NCI-H1092 treated with DMSO at 0.1 percent for 48 hours (cell line): ENCODE data around the gene BORA.
"Not testable (repeated sequence)": the region's sequence is repeated elsewhere in the genome, so short reads cannot be mapped to it uniquely, and the experiment has no call there.

Source experiments
- DNase-seq: peaks from one replicate; lab custom pipeline; 2025; lab: John Stamatoyannopoulos, UW

BORA gene

DNA sequence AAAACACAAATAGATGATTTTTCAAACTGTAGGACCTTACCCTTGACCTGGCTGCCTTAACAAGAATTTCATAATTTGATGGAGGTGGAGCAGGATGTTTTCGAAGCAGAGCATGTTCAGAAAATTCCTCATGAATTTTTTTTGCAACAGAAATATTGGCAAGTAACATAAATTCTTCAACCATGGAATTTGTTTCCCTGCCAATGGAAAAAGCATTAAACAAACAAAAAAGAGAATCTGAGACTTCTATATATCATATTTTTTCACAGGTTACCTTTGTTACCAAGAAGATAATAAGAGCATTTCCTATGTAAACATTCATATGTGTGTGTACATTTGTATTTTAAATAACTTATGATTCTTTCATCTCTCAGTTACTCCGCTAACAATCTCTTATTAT is 35.7 kb downstream of the BORA start:
- no peak for DNase-seq

DNA sequence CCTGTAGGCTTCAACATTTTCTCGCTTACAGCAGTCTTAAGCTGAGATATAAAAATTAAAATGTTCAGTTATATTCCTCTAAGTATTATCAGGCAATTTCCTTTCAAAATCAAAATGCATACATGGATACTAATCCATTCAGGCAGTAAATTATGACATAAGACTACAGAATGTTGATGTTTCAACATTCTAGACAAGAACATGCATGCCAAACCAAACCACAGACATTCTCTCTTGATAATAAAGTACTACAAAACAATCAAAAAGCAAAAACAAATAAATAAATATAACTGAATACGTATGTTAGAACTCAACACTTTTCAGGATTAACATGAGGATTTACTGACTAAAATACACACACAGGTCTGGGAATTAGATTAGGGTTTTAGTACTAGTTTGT is 46.3 kb downstream of the BORA start:
- DNase-seq, result no peak

DNA sequence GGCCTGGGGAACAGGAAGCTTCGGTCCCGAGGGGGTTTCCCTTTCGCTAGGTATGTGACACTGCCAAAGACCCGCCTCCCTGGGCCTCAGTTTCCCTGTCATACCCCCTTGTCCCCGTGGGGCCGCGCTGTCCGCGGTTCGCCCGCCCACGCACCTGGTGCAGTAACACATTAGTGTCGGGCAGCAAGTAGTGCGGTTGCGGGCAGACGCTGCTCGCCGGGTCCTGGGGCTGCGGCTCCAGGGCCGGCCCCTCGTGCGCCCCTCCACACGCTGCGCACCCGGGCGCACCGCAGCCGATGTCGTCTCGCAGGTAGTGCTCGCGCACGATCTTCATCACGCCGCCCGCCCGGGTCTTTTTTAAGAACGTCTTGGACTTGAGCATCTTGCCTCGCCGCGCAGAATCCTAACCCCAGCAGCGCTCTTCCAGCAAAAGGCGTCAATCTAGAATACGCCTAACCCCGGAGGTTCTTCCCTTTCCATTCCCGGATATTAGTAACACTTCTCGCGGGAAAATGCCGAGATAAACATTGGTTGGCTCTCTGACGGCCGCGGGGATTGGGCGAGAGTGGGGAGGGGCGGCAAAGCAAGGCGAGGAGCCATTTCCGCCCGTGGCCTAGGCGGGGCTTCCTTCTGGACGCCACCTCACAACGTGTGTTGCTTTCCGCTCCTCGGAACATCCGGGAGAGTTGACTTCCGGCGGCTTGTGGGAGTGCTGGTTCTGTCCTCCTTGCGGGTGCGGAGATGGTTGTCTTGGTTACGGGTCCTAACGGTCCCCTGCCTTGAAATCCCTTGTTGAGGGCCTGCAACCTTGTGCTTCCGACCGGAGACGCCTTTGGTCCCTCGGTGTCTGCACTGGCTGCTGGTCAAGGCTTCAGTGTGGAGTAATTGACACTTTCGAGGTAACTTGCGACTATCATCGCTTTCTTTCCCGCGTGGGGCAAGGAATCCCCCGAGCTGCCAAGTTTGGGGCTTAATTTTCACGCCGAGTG is 54.0 kb downstream of the BORA start, which contains the start of the genes DIS3 and PIBF1:
DIS3 (minus strand) TSS at position 450 of the 989 bp plus-strand sequence; CDS start at position 382, 68 bp downstream.
PIBF1 (plus strand) TSS at position 683 of the 989 bp plus-strand sequence. CDS start 1,337 bp downstream, outside the sequence.
- peak; percentile 99 for DNase-seq

DNA sequence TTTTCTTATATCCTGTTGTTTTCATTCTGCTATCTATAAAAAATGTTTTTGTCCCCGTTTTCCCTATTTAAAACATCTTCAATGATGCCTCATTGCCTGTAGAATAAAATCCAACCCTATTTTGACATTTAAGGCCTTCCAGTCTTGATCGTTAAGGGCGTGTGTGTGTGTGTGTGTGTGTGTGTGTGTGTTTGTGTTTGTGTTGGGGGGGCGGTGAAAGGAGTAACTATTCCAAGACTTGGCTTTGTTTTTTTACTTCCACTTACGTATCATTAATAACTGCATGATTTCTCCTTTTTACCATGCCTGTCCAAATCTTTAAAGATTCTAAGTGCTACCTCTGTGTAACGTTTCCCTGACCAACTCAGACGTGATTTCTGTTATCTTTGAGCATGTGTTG is 55.0 kb downstream of the BORA start:
- DNase-seq, result no peak

DNA sequence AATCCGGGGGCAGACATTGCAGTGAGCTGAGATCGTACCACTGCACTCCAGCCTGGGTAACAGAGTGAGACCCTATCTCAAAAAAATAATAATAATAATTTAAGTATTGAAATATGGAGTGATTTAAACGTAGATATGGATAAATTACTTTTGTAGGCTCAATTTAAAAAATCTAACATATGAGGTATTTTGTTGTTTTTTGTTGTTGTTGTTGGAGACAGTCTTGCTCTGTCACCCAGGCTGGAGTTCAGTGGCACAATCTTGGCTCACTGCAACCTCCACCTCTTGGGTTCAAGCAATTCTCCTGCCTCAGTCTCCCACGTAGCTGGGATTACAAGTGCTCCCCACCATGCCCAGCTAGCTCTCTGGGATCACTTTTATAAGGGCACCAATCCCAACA is 57.0 kb downstream of the BORA start:
- DNase-seq, result not testable (repeated sequence)

DNA sequence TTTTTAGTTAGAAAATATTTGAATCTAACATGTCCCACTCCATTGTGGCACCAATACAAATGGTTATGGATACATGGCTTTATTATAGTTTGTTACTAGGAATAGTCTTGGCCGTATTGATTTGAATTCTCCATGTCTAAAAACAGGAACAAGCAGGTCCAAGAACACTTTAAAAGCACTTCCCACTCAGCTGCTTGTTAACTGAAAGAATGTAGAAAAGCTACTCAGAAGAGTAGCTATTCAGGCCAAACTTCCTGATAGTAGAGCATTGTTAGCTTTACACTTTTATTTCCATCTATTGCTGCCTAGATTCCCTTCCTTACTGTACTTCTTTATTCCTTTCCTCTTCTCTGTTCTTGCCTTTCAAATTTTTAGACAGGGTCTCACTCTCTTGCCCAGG is 61.1 kb downstream of the BORA start:
- DNase-seq, result no peak

DNA sequence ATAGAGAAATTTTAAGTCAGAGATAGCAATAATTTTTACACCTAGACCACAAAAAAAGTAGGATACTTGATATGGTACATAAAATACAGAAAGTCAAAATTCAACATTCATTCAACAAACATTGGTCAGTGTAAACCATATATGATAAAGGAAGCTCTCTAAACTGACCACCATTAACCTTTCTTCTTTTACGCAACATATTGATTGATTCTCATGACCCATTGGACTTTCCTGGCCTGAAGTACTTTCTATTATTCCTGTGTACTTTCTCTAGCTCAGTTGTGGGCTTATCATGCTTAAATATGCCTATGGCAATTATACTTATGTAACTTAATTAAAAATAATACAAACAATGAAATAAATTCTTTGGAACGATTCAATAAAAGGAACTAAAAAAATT is 64.9 kb downstream of the BORA start:
- DNase-seq, result no peak

DNA sequence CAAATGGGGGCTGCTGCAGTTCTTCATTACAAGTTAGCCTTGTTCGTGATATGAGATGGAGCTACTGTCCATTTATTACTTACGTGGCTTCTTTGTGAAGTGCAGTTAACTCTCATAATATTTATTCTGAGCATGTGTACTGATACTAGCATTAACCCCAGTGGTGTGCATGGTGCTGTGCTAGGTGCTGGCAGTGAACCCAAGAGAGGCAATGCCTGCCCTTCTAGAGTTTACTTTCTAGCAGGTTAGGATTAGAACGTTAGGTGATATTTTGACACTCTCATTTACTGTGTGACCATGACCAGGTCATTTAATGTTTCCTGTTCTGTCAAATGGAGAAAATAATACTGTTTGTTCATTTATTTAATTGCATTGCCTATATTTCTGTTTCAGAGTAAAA is 71.1 kb downstream of the BORA start:
- DNase-seq, result no peak

DNA sequence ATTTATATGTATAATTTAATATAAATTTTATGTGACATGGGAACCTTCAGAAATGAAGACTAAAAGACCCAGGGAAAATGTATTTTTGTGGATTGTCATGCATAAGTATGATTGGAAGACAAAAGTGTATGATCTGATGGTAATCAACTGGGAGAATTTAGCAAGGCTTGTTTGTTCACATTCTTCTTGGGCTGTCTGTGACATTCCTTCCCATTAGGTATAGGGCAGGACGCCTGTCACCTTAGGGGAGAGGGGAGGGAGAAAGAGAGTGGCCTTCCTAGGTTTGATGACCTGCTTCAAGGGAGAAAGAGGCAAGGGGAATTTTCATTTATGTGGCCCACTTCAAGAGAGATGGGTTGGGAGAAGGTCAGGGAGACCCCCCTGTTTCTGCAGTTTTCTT is 76.6 kb downstream of the BORA start:
- no peak for DNase-seq
